Spleen (tissue), 7 donors: Measurements from ENCODE around the gene CHST7.

Source experiments
- POLR2A ChIP-seq, 3 donors: fragments of 450-650 bp; IDR thresholded peaks; one replicate each; pipeline ENCODE4 v1.5.1; 2017; ENCODE audit warnings: antibody characterized with exemption in 3 of 3, mild to moderate bottlenecking in 1 of 3
- POLR2AphosphoS5 ChIP-seq, 3 donors: sonication (generic); formaldehyde crosslinking; IDR thresholded peaks; one replicate each; pipeline ENCODE4 v1.5.1; 2017; ENCODE audit warnings: antibody characterized with exemption in 3 of 3
- TF ChIP-seq, protein P1 (sequence below), 11 experiments: fragments of 200-600 bp in 7 of 11; fragments of 450-650 bp in 4 of 11; sonication (generic) in 4 of 11; IDR thresholded peaks in 8 of 11; conservative IDR thresholded peaks in 3 of 11; 1 replicate in 7 of 11; 2 replicates in 4 of 11; pipeline versions ENCODE4 v1.4.0 to v1.8.0; 2016 to 2021; ENCODE audit warnings: antibody characterized with exemption in 11 of 11, inconsistent platforms in 4 of 11, mild to moderate bottlenecking in 1 of 11
- donor health status: DM: no; HTN: no; CAD: no; lungs with moderate emphysema.
- donor health status: DM: no; HTN: no; CAD: no.
- donor health status: DM: no; HTN: no; CAD: no.

DNA sequence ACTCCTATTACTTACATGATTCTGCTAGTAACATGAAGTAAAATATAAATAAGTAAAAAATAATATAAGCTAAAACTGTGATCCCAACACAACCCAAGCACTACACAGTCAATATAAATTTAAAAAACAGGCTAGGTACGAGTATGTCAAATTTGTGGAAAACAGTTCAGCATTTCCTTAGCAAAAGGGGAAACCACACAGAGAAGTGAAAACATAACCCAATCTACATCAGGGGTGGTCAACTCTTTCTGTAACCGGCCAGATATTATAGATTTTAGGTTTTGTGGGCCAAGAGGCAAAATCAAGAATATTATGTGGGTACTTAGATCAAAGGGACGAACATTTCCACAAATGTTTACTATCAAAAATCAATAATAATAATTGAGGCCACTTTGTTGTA, 70.1 kb downstream of the CHST7 start:
- no peak for TF ChIP-seq POLR2A (IDR thresholded peaks at IDR 0.05)
- TF ChIP-seq, protein P1, sequence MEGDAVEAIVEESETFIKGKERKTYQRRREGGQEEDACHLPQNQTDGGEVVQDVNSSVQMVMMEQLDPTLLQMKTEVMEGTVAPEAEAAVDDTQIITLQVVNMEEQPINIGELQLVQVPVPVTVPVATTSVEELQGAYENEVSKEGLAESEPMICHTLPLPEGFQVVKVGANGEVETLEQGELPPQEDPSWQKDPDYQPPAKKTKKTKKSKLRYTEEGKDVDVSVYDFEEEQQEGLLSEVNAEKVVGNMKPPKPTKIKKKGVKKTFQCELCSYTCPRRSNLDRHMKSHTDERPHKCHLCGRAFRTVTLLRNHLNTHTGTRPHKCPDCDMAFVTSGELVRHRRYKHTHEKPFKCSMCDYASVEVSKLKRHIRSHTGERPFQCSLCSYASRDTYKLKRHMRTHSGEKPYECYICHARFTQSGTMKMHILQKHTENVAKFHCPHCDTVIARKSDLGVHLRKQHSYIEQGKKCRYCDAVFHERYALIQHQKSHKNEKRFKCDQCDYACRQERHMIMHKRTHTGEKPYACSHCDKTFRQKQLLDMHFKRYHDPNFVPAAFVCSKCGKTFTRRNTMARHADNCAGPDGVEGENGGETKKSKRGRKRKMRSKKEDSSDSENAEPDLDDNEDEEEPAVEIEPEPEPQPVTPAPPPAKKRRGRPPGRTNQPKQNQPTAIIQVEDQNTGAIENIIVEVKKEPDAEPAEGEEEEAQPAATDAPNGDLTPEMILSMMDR (IDR thresholded peaks at IDR 0.05 in 8 of 11, conservative IDR thresholded peaks at IDR 0.05 in 3 of 11): no peak
- no peak for TF ChIP-seq POLR2AphosphoS5 (IDR thresholded peaks at IDR 0.05)
